ENCODE results near the gene XPR1.

DNA sequence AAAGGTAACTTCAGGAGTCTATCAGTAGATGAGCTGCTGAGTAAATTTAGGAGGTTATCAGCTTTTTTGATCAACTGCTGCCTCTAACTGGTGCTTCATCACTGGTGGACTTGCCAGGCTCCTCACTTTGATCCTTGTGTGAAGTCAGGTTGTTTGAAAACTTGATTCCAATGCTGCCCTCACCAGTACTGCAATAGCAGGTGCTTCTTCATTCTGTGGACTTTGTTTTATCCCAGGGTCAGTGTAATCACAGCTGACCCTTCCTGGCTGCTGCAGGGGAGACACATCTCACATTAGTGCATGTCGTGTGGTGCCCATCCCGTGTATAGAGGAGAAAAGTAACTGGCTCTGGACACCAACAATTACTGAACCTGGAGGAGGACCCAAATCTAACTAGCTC lies 260.9 kb downstream of the XPR1 start:
- TF ChIP-seq POLR2A (IDR thresholded peaks at IDR 0.05) (no peak), POLR2AphosphoS5 (IDR thresholded peaks at IDR 0.05) (no peak)
- TF ChIP-seq, protein P1, sequence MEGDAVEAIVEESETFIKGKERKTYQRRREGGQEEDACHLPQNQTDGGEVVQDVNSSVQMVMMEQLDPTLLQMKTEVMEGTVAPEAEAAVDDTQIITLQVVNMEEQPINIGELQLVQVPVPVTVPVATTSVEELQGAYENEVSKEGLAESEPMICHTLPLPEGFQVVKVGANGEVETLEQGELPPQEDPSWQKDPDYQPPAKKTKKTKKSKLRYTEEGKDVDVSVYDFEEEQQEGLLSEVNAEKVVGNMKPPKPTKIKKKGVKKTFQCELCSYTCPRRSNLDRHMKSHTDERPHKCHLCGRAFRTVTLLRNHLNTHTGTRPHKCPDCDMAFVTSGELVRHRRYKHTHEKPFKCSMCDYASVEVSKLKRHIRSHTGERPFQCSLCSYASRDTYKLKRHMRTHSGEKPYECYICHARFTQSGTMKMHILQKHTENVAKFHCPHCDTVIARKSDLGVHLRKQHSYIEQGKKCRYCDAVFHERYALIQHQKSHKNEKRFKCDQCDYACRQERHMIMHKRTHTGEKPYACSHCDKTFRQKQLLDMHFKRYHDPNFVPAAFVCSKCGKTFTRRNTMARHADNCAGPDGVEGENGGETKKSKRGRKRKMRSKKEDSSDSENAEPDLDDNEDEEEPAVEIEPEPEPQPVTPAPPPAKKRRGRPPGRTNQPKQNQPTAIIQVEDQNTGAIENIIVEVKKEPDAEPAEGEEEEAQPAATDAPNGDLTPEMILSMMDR (IDR thresholded peaks at IDR 0.05) = no peak

Data from gastroesophageal sphincter (tissue), 3 donors.